K562 (cell line): ENCODE data around the gene SLC25A2. TPM values are rescaled to one million over a fixed set of nuclear protein-coding genes. Genes with fewer than 3 reads are reported as not detected.

Experiments
- ASH1L ChIP-seq: fragments of 450-650 bp; IDR thresholded peaks from 2 replicates; pipeline ENCODE4 v1.6.1; 2018; ENCODE audit warnings: borderline replicate concordance, mild to moderate bottlenecking, low read depth; ENCODE audit not compliant: partially characterized antibody
- CSDE1 ChIP-seq, 2 experiments: fragments of 450-650 bp; IDR thresholded peaks; 2 replicates each; pipeline ENCODE4 v1.6.1; 2016; ENCODE audit warnings: mild to moderate bottlenecking in 1 of 2
- EWSR1 ChIP-seq: fragments of 450-650 bp; IDR thresholded peaks from 2 replicates; pipeline ENCODE4 v1.6.1; 2018; ENCODE audit warnings: borderline replicate concordance, mild to moderate bottlenecking, low read depth, moderate library complexity; ENCODE audit not compliant: partially characterized antibody
- GABPA ChIP-seq: fragments of 200-800 bp; sonication (Bioruptor generic); conservative IDR thresholded peaks from 2 replicates; pipeline ENCODE4 v1.6.1; 2016; ENCODE audit warnings: low read depth, missing genetic modification characterization, missing compliant biosample characterization
- KDM5B ChIP-seq: fragments of 200-600 bp; sonication (generic); IDR thresholded peaks from 2 replicates; pipeline ENCODE4 v1.6.1; 2012; ENCODE audit warnings: low read depth, mild to moderate bottlenecking, moderate library complexity, low read length, control low read depth, inconsistent platforms; ENCODE audit not compliant: insufficient replicate concordance
- MYNN ChIP-seq, 2 experiments: sonication (generic); formaldehyde crosslinking in 1 of 2; IDR thresholded peaks; 2 replicates each; pipeline versions ENCODE4 v1.5.0 to v1.6.1; 2016 to 2020; ENCODE audit warnings: antibody characterized with exemption in 1 of 2, missing genetic modification reagents in 1 of 2
- NR2F6 ChIP-seq: fragments of 450-650 bp; formaldehyde crosslinking; IDR thresholded peaks from 2 replicates; pipeline ENCODE4 v1.4.0; 2020; ENCODE audit warnings: mild to moderate bottlenecking
- PHB2 ChIP-seq: fragments of 450-650 bp; IDR thresholded peaks from 2 replicates; pipeline ENCODE4 v1.6.1; 2017; ENCODE audit warnings: low read depth
- PHF8 ChIP-seq: fragments of 200-600 bp; sonication (generic); IDR thresholded peaks from 2 replicates; pipeline ENCODE4 v1.6.1; 2012; ENCODE audit warnings: mixed run types, mild to moderate bottlenecking, inconsistent platforms, low read length, moderate library complexity, borderline replicate concordance
- RNF2 ChIP-seq: sonication (generic); IDR thresholded peaks from 2 replicates; pipeline ENCODE4 v1.6.1; 2016
- WHSC1 ChIP-seq: IDR thresholded peaks from one replicate; pipeline ENCODE4 v1.6.1; 2012; ENCODE audit warnings: low read length, control low read depth, inconsistent platforms
- ZFP36 ChIP-seq: fragments of 150-350 bp; IDR thresholded peaks from 2 replicates; pipeline ENCODE4 v1.6.1; 2018; ENCODE audit warnings: low read length, low read depth; ENCODE audit not compliant: partially characterized antibody
- ZNF224 ChIP-seq: sonication (generic); formaldehyde crosslinking; IDR thresholded peaks from 2 replicates; pipeline ENCODE4 v1.8.0; 2022; ENCODE audit warnings: mild to moderate bottlenecking, missing genetic modification reagents
- ZNF311 ChIP-seq: fragments of 250-450 bp; sonication (Bioruptor Pico); IDR thresholded peaks from 2 replicates; pipeline ENCODE4 v1.4.0; 2020; ENCODE audit warnings: mild to moderate bottlenecking, moderate library complexity
- ZNF444 ChIP-seq: fragments of 250-450 bp; sonication (Bioruptor Pico); IDR thresholded peaks from 2 replicates; pipeline ENCODE4 v1.4.0; 2020; ENCODE audit warnings: mild to moderate bottlenecking, moderate library complexity
- ZNF780A ChIP-seq: fragments of 250-450 bp; sonication (Bioruptor Pico); IDR thresholded peaks from 2 replicates; pipeline ENCODE4 v1.5.0; 2021; ENCODE audit warnings: mild to moderate bottlenecking
- ZSCAN29 ChIP-seq: fragments of 450-650 bp; IDR thresholded peaks from 2 replicates; pipeline ENCODE4 v1.6.1; 2017
- polyA plus RNA-seq, 8 experiments: library from polyadenylated mRNA; depleted of rRNA in 4 of 8; stranded (reverse) in 5 of 8; unstranded in 3 of 8; fragments of >200 nt; fragmentation: Nextera tagmentation in 2 of 8; fragmentation: Illumina TruSeq in 1 of 8; extraction: Ambion mirVana in 2 of 8; extraction: Trizol in 1 of 8; gene quantifications; 2 replicates each; pipeline versions ENCODE4 v1.2.1 to v1.2.3, GENCODE V29; 2011 to 2014; ENCODE audit warnings: inconsistent platforms in 1 of 8, missing spikeins in 1 of 8
- total RNA-seq, 7 experiments: library from RNA; depleted of rRNA in 6 of 7; stranded (reverse); fragments of >200 nt in 6 of 7; fragmentation: Illumina TruSeq in 2 of 7; extraction: Trizol in 2 of 7; gene quantifications; 2 replicates each; pipeline versions ENCODE4 v1.2.1 to v1.2.3, GENCODE V29; 2011 to 2021; ENCODE audit warnings: low replicate concordance in 1 of 7
- TF ChIP-seq, protein P1 (sequence below): fragments of 250-450 bp; sonication (Bioruptor Pico); IDR thresholded peaks from 2 replicates; pipeline ENCODE4 v1.4.0; 2020; ENCODE audit warnings: mild to moderate bottlenecking, moderate library complexity
- TF ChIP-seq, protein P2 (sequence below): fragments of 450-650 bp; formaldehyde crosslinking; IDR thresholded peaks from 2 replicates; pipeline ENCODE4 v1.4.0; 2020; ENCODE audit warnings: mild to moderate bottlenecking
- TF ChIP-seq, protein P3 (sequence below): sonication (generic); formaldehyde crosslinking; IDR thresholded peaks from 2 replicates; pipeline ENCODE4 v1.8.1; 2023; ENCODE audit warnings: mild to moderate bottlenecking, missing genetic modification reagents
- TF ChIP-seq, protein P4 (sequence below): IDR thresholded peaks from 3 replicates; pipeline ENCODE4 v1.6.1; 2011; ENCODE audit warnings: borderline replicate concordance, mild to moderate bottlenecking; ENCODE audit not compliant: insufficient read length, insufficient read depth

Gene SLC25A2
- total and polyA plus RNA-seq, 9 of the 15 experiments (the other 6 are each of a cell fraction or from before 2014, with no cell fraction given): 0.09 to 0.11 (median 0.11) TPM; not detected in 6

DNA sequence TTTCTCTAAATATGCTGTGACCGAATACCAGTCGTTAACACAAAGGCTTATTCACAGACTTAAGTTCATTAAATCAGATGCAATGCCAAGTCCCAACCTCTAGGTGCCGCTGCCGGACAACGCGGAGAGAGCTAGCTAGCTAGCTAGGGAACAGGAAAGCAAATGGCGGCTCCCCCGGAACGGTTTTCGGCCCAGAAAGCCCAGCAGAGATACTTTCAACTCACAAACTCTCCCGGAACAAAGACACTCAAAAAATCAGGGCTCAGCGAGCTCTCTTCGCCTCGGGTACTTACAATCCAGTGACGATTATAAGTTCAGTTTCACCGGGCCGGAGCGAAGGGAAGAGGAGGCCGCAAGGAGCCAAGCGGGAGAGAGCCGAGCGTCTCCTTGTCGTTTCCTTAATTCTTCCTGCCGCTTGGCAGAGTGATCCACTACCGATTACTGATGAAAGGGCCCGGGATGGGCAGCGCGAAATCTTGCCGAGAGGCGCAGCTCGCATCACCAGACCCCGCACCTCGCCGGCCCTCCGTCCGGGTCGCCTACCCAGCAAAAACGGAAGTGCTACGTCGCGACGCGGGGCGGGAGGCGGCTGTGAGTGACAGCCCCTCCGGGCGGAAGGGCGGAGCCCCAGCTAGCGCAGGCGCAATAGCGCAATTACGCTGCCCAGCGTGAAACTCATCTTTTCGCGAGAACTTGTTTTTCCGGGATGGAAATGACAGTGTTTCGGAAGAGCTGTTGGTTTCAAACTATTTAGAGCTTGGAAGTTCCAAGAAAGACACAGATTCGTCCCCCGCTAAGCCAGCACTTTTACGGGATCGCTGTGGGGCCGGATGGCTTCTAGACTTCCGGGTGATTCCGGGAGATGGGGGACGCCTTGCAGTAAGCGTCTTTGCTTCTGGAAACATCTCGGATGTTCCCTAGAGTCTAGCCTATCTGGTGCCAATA, 16.6 kb upstream of the SLC25A2 start, which contains the start of gene TAF7 (continued):
- TF ChIP-seq, protein P1, sequence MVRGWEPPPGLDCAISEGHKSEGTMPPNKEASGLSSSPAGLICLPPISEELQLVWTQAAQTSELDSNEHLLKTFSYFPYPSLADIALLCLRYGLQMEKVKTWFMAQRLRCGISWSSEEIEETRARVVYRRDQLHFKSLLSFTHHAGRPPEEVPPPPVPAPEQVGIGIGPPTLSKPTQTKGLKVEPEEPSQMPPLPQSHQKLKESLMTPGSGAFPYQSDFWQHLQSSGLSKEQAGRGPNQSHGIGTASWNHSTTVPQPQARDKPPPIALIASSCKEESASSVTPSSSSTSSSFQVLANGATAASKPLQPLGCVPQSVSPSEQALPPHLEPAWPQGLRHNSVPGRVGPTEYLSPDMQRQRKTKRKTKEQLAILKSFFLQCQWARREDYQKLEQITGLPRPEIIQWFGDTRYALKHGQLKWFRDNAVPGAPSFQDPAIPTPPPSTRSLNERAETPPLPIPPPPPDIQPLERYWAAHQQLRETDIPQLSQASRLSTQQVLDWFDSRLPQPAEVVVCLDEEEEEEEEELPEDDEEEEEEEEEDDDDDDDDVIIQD (CRISPR knock-in tag): no peak
- TF ChIP-seq MYNN (IDR thresholded peaks at IDR 0.05) (no peak), MYNN (CRISPR knock-in tag; IDR thresholded peaks at IDR 0.05) (0 out of 2 replicates have a peak, but pooled peaks have one; percentile 48), NR2F6 (no peak), ASH1L (no peak), ZNF780A (CRISPR knock-in tag) (no peak), ZNF444 (CRISPR knock-in tag) (no peak), WHSC1 (no peak), ZSCAN29 (no peak), EWSR1 (no peak), KDM5B (peak; percentile 78), GABPA (tag) (peak; percentile 95), RNF2 (no peak; the same call in 1 of the 2 replicates), ZNF311 (CRISPR knock-in tag) (no peak), ZFP36 (no peak), ZNF224 (CRISPR knock-in tag) (0 out of 2 replicates have a peak, but pooled peaks have one; percentile 33), PHF8 (peak; percentile 99), CSDE1 (IDR thresholded peaks at IDR 0.05) (no peak), PHB2 (no peak)
- TF ChIP-seq, protein P2, sequence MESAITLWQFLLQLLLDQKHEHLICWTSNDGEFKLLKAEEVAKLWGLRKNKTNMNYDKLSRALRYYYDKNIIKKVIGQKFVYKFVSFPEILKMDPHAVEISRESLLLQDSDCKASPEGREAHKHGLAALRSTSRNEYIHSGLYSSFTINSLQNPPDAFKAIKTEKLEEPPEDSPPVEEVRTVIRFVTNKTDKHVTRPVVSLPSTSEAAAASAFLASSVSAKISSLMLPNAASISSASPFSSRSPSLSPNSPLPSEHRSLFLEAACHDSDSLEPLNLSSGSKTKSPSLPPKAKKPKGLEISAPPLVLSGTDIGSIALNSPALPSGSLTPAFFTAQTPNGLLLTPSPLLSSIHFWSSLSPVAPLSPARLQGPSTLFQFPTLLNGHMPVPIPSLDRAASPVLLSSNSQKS (CRISPR knock-in tag): no peak
- TF ChIP-seq, protein P3, sequence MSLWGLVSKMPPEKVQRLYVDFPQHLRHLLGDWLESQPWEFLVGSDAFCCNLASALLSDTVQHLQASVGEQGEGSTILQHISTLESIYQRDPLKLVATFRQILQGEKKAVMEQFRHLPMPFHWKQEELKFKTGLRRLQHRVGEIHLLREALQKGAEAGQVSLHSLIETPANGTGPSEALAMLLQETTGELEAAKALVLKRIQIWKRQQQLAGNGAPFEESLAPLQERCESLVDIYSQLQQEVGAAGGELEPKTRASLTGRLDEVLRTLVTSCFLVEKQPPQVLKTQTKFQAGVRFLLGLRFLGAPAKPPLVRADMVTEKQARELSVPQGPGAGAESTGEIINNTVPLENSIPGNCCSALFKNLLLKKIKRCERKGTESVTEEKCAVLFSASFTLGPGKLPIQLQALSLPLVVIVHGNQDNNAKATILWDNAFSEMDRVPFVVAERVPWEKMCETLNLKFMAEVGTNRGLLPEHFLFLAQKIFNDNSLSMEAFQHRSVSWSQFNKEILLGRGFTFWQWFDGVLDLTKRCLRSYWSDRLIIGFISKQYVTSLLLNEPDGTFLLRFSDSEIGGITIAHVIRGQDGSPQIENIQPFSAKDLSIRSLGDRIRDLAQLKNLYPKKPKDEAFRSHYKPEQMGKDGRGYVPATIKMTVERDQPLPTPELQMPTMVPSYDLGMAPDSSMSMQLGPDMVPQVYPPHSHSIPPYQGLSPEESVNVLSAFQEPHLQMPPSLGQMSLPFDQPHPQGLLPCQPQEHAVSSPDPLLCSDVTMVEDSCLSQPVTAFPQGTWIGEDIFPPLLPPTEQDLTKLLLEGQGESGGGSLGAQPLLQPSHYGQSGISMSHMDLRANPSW: 0 out of 2 replicates have a peak, but pooled peaks have one; percentile 46
- TF ChIP-seq, protein P4, sequence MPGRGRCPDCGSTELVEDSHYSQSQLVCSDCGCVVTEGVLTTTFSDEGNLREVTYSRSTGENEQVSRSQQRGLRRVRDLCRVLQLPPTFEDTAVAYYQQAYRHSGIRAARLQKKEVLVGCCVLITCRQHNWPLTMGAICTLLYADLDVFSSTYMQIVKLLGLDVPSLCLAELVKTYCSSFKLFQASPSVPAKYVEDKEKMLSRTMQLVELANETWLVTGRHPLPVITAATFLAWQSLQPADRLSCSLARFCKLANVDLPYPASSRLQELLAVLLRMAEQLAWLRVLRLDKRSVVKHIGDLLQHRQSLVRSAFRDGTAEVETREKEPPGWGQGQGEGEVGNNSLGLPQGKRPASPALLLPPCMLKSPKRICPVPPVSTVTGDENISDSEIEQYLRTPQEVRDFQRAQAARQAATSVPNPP: no peak
